GM12875 (cell line): ENCODE measurements around the gene LAMA1.

Source experiments
- H3K4me3 ChIP-seq: one replicate; pipeline ENCODE4 v1.5.1; 2011; ENCODE audit warnings: low read depth, low read length, control low read depth
- CTCF ChIP-seq: IDR thresholded peaks from 2 replicates; pipeline ENCODE4 v1.5.1; 2011; ENCODE audit warnings: low read depth, mild to moderate bottlenecking, control low read depth, inconsistent platforms, low read length, moderate library complexity, borderline replicate concordance; ENCODE audit not compliant: insufficient read depth

The LAMA1 gene

GRCh38 chr18:7070466-7070865 is 47.1 kb downstream of the LAMA1 start:
- no peak overlapping the region for H3K4me3 ChIP-seq
- no peak for TF ChIP-seq CTCF

- no peak overlapping the region for H3K4me3 ChIP-seq
- no peak for TF ChIP-seq CTCF
These were observed 48.6 kb downstream of the LAMA1 start for GRCh38 chr18:7068871-7069590.

- no peak for TF ChIP-seq CTCF
- H3K4me3 ChIP-seq = no peak overlapping the region
These were observed 50.5 kb downstream of the LAMA1 start for GRCh38 chr18:7066965-7067555.

GRCh38 chr18:7065736-7066135 is 51.9 kb downstream of the LAMA1 start:
- TF ChIP-seq CTCF = no peak
- no peak overlapping the region for H3K4me3 ChIP-seq

- no peak overlapping the region for H3K4me3 ChIP-seq
- no peak for TF ChIP-seq CTCF
These were observed 53.3 kb downstream of the LAMA1 start for GRCh38 chr18:7064346-7064745.

- no peak for TF ChIP-seq CTCF
- no peak overlapping the region for H3K4me3 ChIP-seq
These were observed 54.8 kb downstream of the LAMA1 start for GRCh38 chr18:7062811-7063210.

- TF ChIP-seq CTCF = no peak
- no peak overlapping the region for H3K4me3 ChIP-seq
These were observed 55.4 kb downstream of the LAMA1 start for GRCh38 chr18:7062236-7062635.
